HepG2 (cell line): ENCODE results near the gene SPSB1. TPM values are rescaled to one million over a fixed set of nuclear protein-coding genes. Genes with fewer than 3 reads are reported as not detected.
A peak's percentile ranks its signal among the peaks of the same experiment; 100 is the strongest.

Source experiments
- ATAC-seq: fragments of 200-7000 bp; cut with Tn5 transposase; 3 replicates; pipeline ENCODE4 v1.9.1; 2020; ENCODE audit warnings: mild to moderate bottlenecking, moderate library complexity
- BruUV-seq: library from RNA; stranded (reverse); fragments of 400-500 nt; replicated peaks from 2 replicates; lab custom pipeline; 2021; lab: Mats Ljungman, UMichigan
- CTCF ChIA-PET: fragments of 300-600 bp; formaldehyde crosslinking; extraction: SDS; loops from one replicate; lab custom pipeline; 2021; ENCODE audit warnings: low total read pairs, inconsistent platforms, low intra/inter-chr PET ratio; lab: Yijun Ruan, JAX
- POLR2A ChIA-PET: fragments of 350-600 bp; sonication (Branson Sonifier 250); formaldehyde crosslinking; loops from one replicate; lab custom pipeline; 2020; ENCODE audit warnings: antibody characterized with exemption, inconsistent platforms; lab: Yijun Ruan, JAX
- DNase-seq: peaks from one replicate; pipeline ENCODE4 v3.0.0-alpha.2; 2015; ENCODE audit warnings: low spot score
- FAIRE-seq: peaks from 3 replicates; lab custom pipeline; 2011; peaks lifted over from hg19 to GRCh38; lab: Jason Lieb, UNC
- H2AFZ ChIP-seq: one replicate; pipeline ENCODE4 v1.6.1; 2011; ENCODE audit warnings: low read length, inconsistent platforms
- H3K27ac ChIP-seq: fragments of 300-600 bp; 3 replicates; pipeline ENCODE4 v1.8.0; 2011; ENCODE audit warnings: mixed run types, mild to moderate bottlenecking, mixed read lengths, low read length, inconsistent platforms; ENCODE audit not compliant: insufficient read depth; ENCODE audit errors: extremely low read length
- H3K27me3 ChIP-seq, 2 experiments: fragments of 200-600 bp in 1 of 2; 2 replicates in 1 of 2; 3 replicates in 1 of 2; pipeline versions ENCODE4 v1.6.0 to v1.8.0; 2011; ENCODE audit warnings: low read length in 2 of 2, mild to moderate bottlenecking in 2 of 2, moderate library complexity in 2 of 2, inconsistent platforms in 1 of 2; ENCODE audit not compliant: insufficient read depth in 2 of 2, control insufficient read depth in 1 of 2
- H3K36me3 ChIP-seq, 2 experiments: fragments of 200-600 bp in 1 of 2; replicated peaks in 1 of 2; 2 replicates in 1 of 2; 3 replicates in 1 of 2; pipeline versions ENCODE4 v1.5.1 to v1.8.0; 2011; ENCODE audit warnings: low read length in 2 of 2, inconsistent platforms in 1 of 2; ENCODE audit not compliant: insufficient read depth in 2 of 2, control insufficient read depth in 1 of 2
- H3K4me1 ChIP-seq: 2 replicates; pipeline ENCODE4 v1.5.1; 2012; ENCODE audit warnings: low read length, inconsistent platforms; ENCODE audit not compliant: insufficient read depth
- H3K4me2 ChIP-seq: 2 replicates; pipeline ENCODE4 v1.6.0; 2011; ENCODE audit warnings: low read depth, low read length, inconsistent platforms
- H3K4me3 ChIP-seq, 3 experiments: fragments of 200-600 bp in 1 of 3; sonication (generic), shearing (Covaris generic) in 1 of 3; replicated peaks in 1 of 3; 2 replicates each; pipeline ENCODE4 v1.5.1; 2011 to 2016; ENCODE audit warnings: low read length in 3 of 3, inconsistent platforms in 2 of 3, low read depth in 2 of 3, mild to moderate bottlenecking in 2 of 3, control low read depth in 1 of 3, mixed read lengths in 1 of 3; ENCODE audit not compliant: insufficient read depth in 1 of 3
- H3K79me2 ChIP-seq: one replicate; pipeline ENCODE4 v1.6.1; 2011; ENCODE audit warnings: low read length, inconsistent platforms; ENCODE audit not compliant: insufficient read depth
- H3K9ac ChIP-seq: 2 replicates; pipeline ENCODE4 v1.6.0; 2011; ENCODE audit warnings: mild to moderate bottlenecking, low read depth, low read length, inconsistent platforms; ENCODE audit not compliant: insufficient read depth
- H3K9me3 ChIP-seq: 2 replicates; pipeline ENCODE4 v1.5.1; 2012; ENCODE audit warnings: mild to moderate bottlenecking, low read length
- H4K20me1 ChIP-seq: 2 replicates; pipeline ENCODE4 v1.6.0; 2011; ENCODE audit warnings: inconsistent platforms, mild to moderate bottlenecking, low read length, moderate library complexity; ENCODE audit not compliant: insufficient read depth
- ZBTB38 ChIP-seq: sonication (generic); formaldehyde crosslinking; IDR thresholded peaks from 2 replicates; pipeline ENCODE4 v1.5.1; 2020; ENCODE audit warnings: mild to moderate bottlenecking, missing genetic modification reagents
- ZFYVE20 ChIP-seq: sonication (generic); formaldehyde crosslinking; IDR thresholded peaks from 2 replicates; pipeline ENCODE4 v1.8.0; 2023; ENCODE audit warnings: low read depth, mild to moderate bottlenecking, moderate library complexity, missing genetic modification reagents, borderline replicate concordance
- ZNF572 ChIP-seq: sonication (generic); formaldehyde crosslinking; IDR thresholded peaks from 2 replicates; pipeline ENCODE4 v1.5.1; 2020; ENCODE audit warnings: mild to moderate bottlenecking, missing genetic modification reagents
- ZNF747 ChIP-seq: sonication (generic); formaldehyde crosslinking; IDR thresholded peaks from 2 replicates; pipeline ENCODE4 v1.8.1; 2023; ENCODE audit warnings: missing genetic modification reagents, mild to moderate bottlenecking, borderline replicate concordance
- ZNF75D ChIP-seq: sonication (generic); formaldehyde crosslinking; IDR thresholded peaks from 2 replicates; pipeline ENCODE4 v1.8.1; 2023; ENCODE audit warnings: missing genetic modification reagents, mild to moderate bottlenecking, borderline replicate concordance
- ZNF772 ChIP-seq: sonication (generic); formaldehyde crosslinking; IDR thresholded peaks from 2 replicates; pipeline ENCODE4 v1.5.0; 2020; ENCODE audit warnings: mild to moderate bottlenecking, missing genetic modification reagents
- WGBS: methylation state at CpG from one replicate; pipeline ENCODE4 v1.1.6; 2017; ENCODE audit warnings: low lambda C conversion rate; 5-methylcytosine and 5-hydroxymethylcytosine counted together
- in situ Hi-C: cut with HindIII; loops from 2 replicates; pipeline ENCODE4 v1.10.0; 2017; ENCODE audit warnings: low pct_unique_long_range_greater_than_20kb; ENCODE audit not compliant: extremely low pct_ligation_motif_present
- intact Hi-C: fragments of 100-400 bp; cut with micrococcal nuclease; formaldehyde crosslinking; loops from one replicate; pipeline ENCODE4 v1.10.0; 2022; ENCODE audit not compliant: unreplicated experiment
- polyA plus RNA-seq, 8 experiments: library from polyadenylated mRNA; depleted of rRNA in 3 of 8; stranded (reverse) in 7 of 8; unstranded in 1 of 8; fragments of >200 nt; fragmentation: Illumina TruSeq in 4 of 8; extraction: Trizol in 4 of 8; gene quantifications; 2 replicates each; pipeline versions ENCODE4 v1.2.1 to v1.2.3, GENCODE V29; 2011 to 2016; ENCODE audit warnings: low read depth in 4 of 8, missing spikeins in 1 of 8, mixed read lengths in 1 of 8; ENCODE audit not compliant: insufficient read depth in 1 of 8
- total RNA-seq, 5 experiments: library from RNA; depleted of rRNA; stranded (reverse); fragments of >200 nt; fragmentation: Illumina TruSeq; extraction: Trizol; gene quantifications; 2 replicates each; pipeline ENCODE4 v1.2.3, GENCODE V29; 2016; ENCODE audit warnings: low read depth in 1 of 5

Gene SPSB1
- total and polyA plus RNA-seq, 2 of the 13 experiments (the other 11 are each of a cell fraction or from before 2014, with no cell fraction given), result 5.0 to 8.0 TPM

GRCh38 chr1:9256332-9256731 lies 36.4 kb upstream of the SPSB1 start:
- BruUV-seq, result no TSS peak
- H3K27ac ChIP-seq, result no peak overlapping the region
- ATAC-seq, result no peak
- no peak for DNase-seq
- peaks cover 25% of the 10 kb centered on the region for H3K79me2 ChIP-seq
- no peaks in the 10 kb centered on the region for H4K20me1 ChIP-seq
- H3K4me2 ChIP-seq, result no peak overlapping the region
- no peak overlapping the region for H2AFZ ChIP-seq
- no peak for FAIRE-seq
- POLR2A ChIA-PET, result interaction anchor here (0.7 kb wide), 1 partner anchor 17 kb away, joined by 3 read pairs; no protein-coding TSS in a partner anchor
- WGBS, result no CpG with 5 or more reads among the region's 7 CpGs
- TF ChIP-seq ZNF572 (CRISPR knock-in tag), result no peak
- TF ChIP-seq ZNF772 (CRISPR knock-in tag), result no peak
- TF ChIP-seq ZNF75D (CRISPR knock-in tag), result no peak
- TF ChIP-seq ZFYVE20 (CRISPR knock-in tag), result no peak
- in situ Hi-C loops (no loop called here), intact Hi-C loops (no loop called here)
- no peak overlapping the region for H3K4me3 ChIP-seq
- no peaks in the 10 kb centered on the region for H3K9me3 ChIP-seq
- H3K4me1 ChIP-seq, result peaks cover 27% of the 10 kb centered on the region
- H3K9ac ChIP-seq, result no peak overlapping the region
- peaks cover 0 to 1% of the 10 kb centered on the region in 2 experiments; a peak in 2 of 5 replicates for H3K36me3 ChIP-seq
- no peaks in the 10 kb centered on the region for H3K27me3 ChIP-seq
- CTCF ChIA-PET, result no interaction called here

GRCh38 chr1:9257851-9258250 lies 34.8 kb upstream of the SPSB1 start:
- H3K27me3 ChIP-seq, result no peaks in the 10 kb centered on the region
- no TSS peak for BruUV-seq
- no peak overlapping the region for H3K9ac ChIP-seq
- 97% methylated on average over 21 of the region's 22 CpGs for WGBS
- peaks cover 23% of the 10 kb centered on the region for H3K79me2 ChIP-seq
- H3K4me3 ChIP-seq, result no peak overlapping the region
- no peak overlapping the region for H3K27ac ChIP-seq
- FAIRE-seq (no peak), DNase-seq (no peak), ATAC-seq (no peak)
- intact Hi-C loops, result no loop called here
- ChIA-PET POLR2A (no interaction called here), CTCF (no interaction called here)
- H3K36me3 ChIP-seq, result peaks cover 0 to 1% of the 10 kb centered on the region in 2 experiments; a peak in 3 of 5 replicates
- H2AFZ ChIP-seq, result no peak overlapping the region
- H3K4me2 ChIP-seq, result no peak overlapping the region
- TF ChIP-seq ZNF747 (CRISPR knock-in tag) (no peak), ZBTB38 (CRISPR knock-in tag) (peak; percentile 81)
- in situ Hi-C loops, result no loop called here
- H3K4me1 ChIP-seq, result peaks cover 12% of the 10 kb centered on the region
- no peaks in the 10 kb centered on the region for H3K9me3 ChIP-seq
- H4K20me1 ChIP-seq, result no peaks in the 10 kb centered on the region
